HEK293 (cell line): ENCODE measurements around the gene LRFN4.

Experiments used
- CTCF ChIA-PET: fragments of 350-600 bp; formaldehyde crosslinking; extraction: SDS; loops from one replicate; lab custom pipeline; 2021; ENCODE audit warnings: antibody characterized with exemption; lab: Yijun Ruan, JAX
- POLR2A ChIA-PET: fragments of 300-600 bp; formaldehyde crosslinking; extraction: SDS; loops from one replicate; lab custom pipeline; 2020; ENCODE audit warnings: antibody characterized with exemption, inconsistent platforms; lab: Yijun Ruan, JAX
- H3K27ac ChIP-seq: fragments of 200-500 bp; sonication (Bioruptor generic); 2 replicates; pipeline ENCODE4 v1.5.1; 2014; ENCODE audit warnings: low read depth, low read length, control low read depth, inconsistent platforms; ENCODE audit errors: extremely low read depth
- H3K36me3 ChIP-seq, 2 experiments: fragments of 200-500 bp in 1 of 2; sonication (Bioruptor generic) in 1 of 2; 1 replicate in 1 of 2; 2 replicates in 1 of 2; pipeline ENCODE4 v1.5.1; 2014 to 2017; ENCODE audit warnings: inconsistent platforms in 2 of 2, low read length in 2 of 2; ENCODE audit not compliant: control insufficient read depth in 2 of 2, insufficient read depth in 1 of 2
- H3K4me1 ChIP-seq: fragments of 200-500 bp; sonication (Bioruptor generic); 2 replicates; pipeline ENCODE4 v1.5.1; 2014; ENCODE audit warnings: mild to moderate bottlenecking, low read length, inconsistent platforms; ENCODE audit not compliant: control insufficient read depth, insufficient read depth
- H3K4me3 ChIP-seq: 2 replicates; pipeline ENCODE4 v1.5.1; 2011; ENCODE audit warnings: low read depth, mild to moderate bottlenecking, control low read depth, low read length, moderate library complexity
- H3K9me3 ChIP-seq: fragments of 200-500 bp; sonication (Bioruptor generic); 2 replicates; pipeline ENCODE4 v1.5.1; 2014; ENCODE audit warnings: low read depth, low read length, inconsistent platforms; ENCODE audit not compliant: control insufficient read depth, insufficient read depth
- ATF2 ChIP-seq: fragments of 450-650 bp; formaldehyde crosslinking; IDR thresholded peaks from 2 replicates; pipeline ENCODE4 v1.5.1; 2016; ENCODE audit warnings: missing biosample characterization, missing genetic modification characterization, low read depth
- GLIS2 ChIP-seq: fragments of 450-650 bp; formaldehyde crosslinking; IDR thresholded peaks from 2 replicates; pipeline ENCODE4 v1.5.1; 2016; ENCODE audit warnings: missing biosample characterization, missing genetic modification characterization
- INSM2 ChIP-seq: fragments of 450-650 bp; formaldehyde crosslinking; IDR thresholded peaks from 2 replicates; pipeline ENCODE4 v1.5.1; 2016; ENCODE audit warnings: missing biosample characterization, missing genetic modification characterization
- PBX3 ChIP-seq: sonication (generic); formaldehyde crosslinking; IDR thresholded peaks from 2 replicates; pipeline ENCODE4 v1.8.1; 2022; ENCODE audit warnings: mild to moderate bottlenecking, moderate library complexity, missing genetic modification reagents
- PRDM4 ChIP-seq: fragments of 450-650 bp; formaldehyde crosslinking; IDR thresholded peaks from 2 replicates; pipeline ENCODE4 v1.5.1; 2017; ENCODE audit warnings: missing biosample characterization, missing genetic modification characterization
- SP7 ChIP-seq: fragments of 450-650 bp; formaldehyde crosslinking; IDR thresholded peaks from 2 replicates; pipeline ENCODE4 v1.5.1; 2016; ENCODE audit warnings: missing biosample characterization, missing genetic modification characterization
- YY1 ChIP-seq: fragments of 450-650 bp; formaldehyde crosslinking; IDR thresholded peaks from 2 replicates; pipeline ENCODE4 v1.5.1; 2018; ENCODE audit warnings: missing biosample characterization, missing genetic modification characterization
- ZBTB20 ChIP-seq: fragments of 450-650 bp; formaldehyde crosslinking; IDR thresholded peaks from 2 replicates; pipeline ENCODE4 v1.5.1; 2016; ENCODE audit warnings: missing biosample characterization, missing genetic modification characterization
- ZBTB48 ChIP-seq: fragments of 450-650 bp; formaldehyde crosslinking; IDR thresholded peaks from 2 replicates; pipeline ENCODE4 v1.5.1; 2016; ENCODE audit warnings: missing biosample characterization, missing genetic modification characterization
- ZFP37 ChIP-seq: fragments of 450-650 bp; formaldehyde crosslinking; IDR thresholded peaks from 2 replicates; pipeline ENCODE4 v1.5.1; 2016; ENCODE audit warnings: missing biosample characterization, missing genetic modification characterization
- ZIC2 ChIP-seq: fragments of 450-650 bp; formaldehyde crosslinking; IDR thresholded peaks from 2 replicates; pipeline ENCODE4 v1.5.1; 2016; ENCODE audit warnings: missing biosample characterization, missing genetic modification characterization
- ZNF223 ChIP-seq: fragments of 450-650 bp; formaldehyde crosslinking; IDR thresholded peaks from 2 replicates; pipeline ENCODE4 v1.5.1; 2016; ENCODE audit warnings: missing biosample characterization, missing genetic modification characterization
- ZNF24 ChIP-seq: fragments of 450-650 bp; formaldehyde crosslinking; IDR thresholded peaks from 2 replicates; pipeline ENCODE4 v1.5.1; 2016; ENCODE audit warnings: missing biosample characterization, missing genetic modification characterization
- ZNF354C ChIP-seq: fragments of 450-650 bp; formaldehyde crosslinking; IDR thresholded peaks from 2 replicates; pipeline ENCODE4 v1.5.1; 2016; ENCODE audit warnings: missing biosample characterization, missing genetic modification characterization, low read depth, borderline replicate concordance
- ZNF391 ChIP-seq: fragments of 450-650 bp; formaldehyde crosslinking; IDR thresholded peaks from 2 replicates; pipeline ENCODE4 v1.5.1; 2016; ENCODE audit warnings: low read depth, missing biosample characterization, missing genetic modification characterization, borderline replicate concordance
- ZNF423 ChIP-seq: fragments of 450-650 bp; formaldehyde crosslinking; IDR thresholded peaks from 2 replicates; pipeline ENCODE4 v1.5.1; 2016; ENCODE audit warnings: missing biosample characterization, missing genetic modification characterization
- ZNF426 ChIP-seq: fragments of 450-650 bp; formaldehyde crosslinking; IDR thresholded peaks from 2 replicates; pipeline ENCODE4 v1.5.1; 2017; ENCODE audit warnings: missing biosample characterization, missing genetic modification characterization, mild to moderate bottlenecking, inconsistent platforms, moderate library complexity
- ZNF48 ChIP-seq: fragments of 450-650 bp; formaldehyde crosslinking; IDR thresholded peaks from 2 replicates; pipeline ENCODE4 v1.5.1; 2016; ENCODE audit warnings: missing biosample characterization, missing genetic modification characterization
- ZNF580 ChIP-seq: fragments of 450-650 bp; formaldehyde crosslinking; IDR thresholded peaks from 2 replicates; pipeline ENCODE4 v1.5.1; 2016; ENCODE audit warnings: missing biosample characterization, missing genetic modification characterization
- ZNF600 ChIP-seq: fragments of 450-650 bp; formaldehyde crosslinking; IDR thresholded peaks from 2 replicates; pipeline ENCODE4 v1.5.1; 2016; ENCODE audit warnings: missing biosample characterization, missing genetic modification characterization
- ZNF660 ChIP-seq: fragments of 450-650 bp; IDR thresholded peaks from 2 replicates; pipeline ENCODE4 v1.5.1; 2018; ENCODE audit warnings: missing biosample characterization, mild to moderate bottlenecking, missing genetic modification characterization
- ZNF692 ChIP-seq: fragments of 450-650 bp; formaldehyde crosslinking; IDR thresholded peaks from 2 replicates; pipeline ENCODE4 v1.5.1; 2016; ENCODE audit warnings: missing biosample characterization, missing genetic modification characterization
- ZNF707 ChIP-seq: fragments of 450-650 bp; formaldehyde crosslinking; IDR thresholded peaks from 2 replicates; pipeline ENCODE4 v1.5.1; 2016; ENCODE audit warnings: missing biosample characterization, missing genetic modification characterization
- ZNF76 ChIP-seq: fragments of 450-650 bp; formaldehyde crosslinking; IDR thresholded peaks from 2 replicates; pipeline ENCODE4; 2016; ENCODE audit warnings: low read depth, missing biosample characterization, missing genetic modification characterization, borderline replicate concordance
- ZSCAN30 ChIP-seq: fragments of 450-650 bp; IDR thresholded peaks from 2 replicates; pipeline ENCODE4 v1.5.1; 2018; ENCODE audit warnings: missing biosample characterization, mild to moderate bottlenecking, missing genetic modification characterization, moderate library complexity

Gene LRFN4

GRCh38 chr11:66842896-66843775 lies 13.7 kb upstream of the LRFN4 start, which contains the start of gene RCE1:
TSS of gene RCE1 (plus strand) at chr11:66843441. CDS start at chr11:66843456, 15 bp downstream.
- Histone ChIP-seq H3K4me3 (peak within 1 kb of the TSS; percentile 71), H3K4me1 (no peaks in the 10 kb centered on the region), H3K27ac (peak within 1 kb of the TSS; percentile 86), H3K36me3 (peaks cover 0 to 45% of the 10 kb centered on the region in 2 experiments; a peak in 1 of 3 replicates), H3K9me3 (no peaks in the 10 kb centered on the region)
- POLR2A ChIA-PET: interaction anchor here (0.6 to 5.2 kb wide), 18 partner anchors 9 to 404 kb away, joined by 3 to 40 read pairs (median 4); partner anchors contain the start of genes MRPL11, PC, RBM4 and RBM4B
- CTCF ChIA-PET: interaction anchor here (0.5 to 2.4 kb wide), 11 partner anchors 9 to 165 kb away, joined by 3 to 12 read pairs (median 4); no protein-coding TSS in a partner anchor
- TF ChIP-seq ZNF24 (tag by site-specific recombination) (0 out of 2 replicates have a peak, but pooled peaks have one; percentile 30), ZNF48 (tag by site-specific recombination) (no peak), SP7 (tag by site-specific recombination) (peak; percentile 63), ZNF391 (tag by site-specific recombination) (no peak), PRDM4 (no peak), ZNF600 (tag by site-specific recombination) (0 out of 2 replicates have a peak, but pooled peaks have one; percentile 31), ZNF580 (tag by site-specific recombination) (no peak), ATF2 (tag by site-specific recombination) (peak; percentile 85), ZNF660 (tag by site-specific recombination) (peak; percentile 62; the same call in 1 of the 2 replicates), GLIS2 (tag by site-specific recombination) (peak; percentile 83), ZNF354C (tag by site-specific recombination) (no peak), INSM2 (tag by site-specific recombination) (no peak), ZSCAN30 (peak; percentile 66; the same call in 1 of the 2 replicates), ZIC2 (tag by site-specific recombination) (peak; percentile 96), ZNF707 (tag by site-specific recombination) (no peak), ZBTB20 (peak; percentile 85), ZFP37 (tag by site-specific recombination) (0 out of 2 replicates have a peak, but pooled peaks have one; percentile 17), ZNF423 (tag by site-specific recombination) (peak; percentile 19; the same call in 1 of the 2 replicates), PBX3 (CRISPR knock-in tag) (peak; percentile 52; the same call in 1 of the 2 replicates), ZNF692 (peak; percentile 24; the same call in 1 of the 2 replicates), ZBTB48 (tag by site-specific recombination) (peak; percentile 29; the same call in 1 of the 2 replicates), ZNF223 (0 out of 2 replicates have a peak, but pooled peaks have one; percentile 17), YY1 (tag by site-specific recombination) (peak; percentile 88), ZNF76 (tag by site-specific recombination) (peak; percentile 39; the same call in 1 of the 2 replicates), ZNF426 (tag by site-specific recombination) (no peak)
